ENCODE results near the gene NEK5.

NEK5 gene

GRCh38 chr13:51997641-51998330, 131.1 kb downstream of the NEK5 start:
- Histone ChIP-seq H3K27me3 (ENCODE audit: control insufficient read depth in 5 of 5, insufficient read depth in 4 of 5, low read length in 5 of 5) (no peaks in the 10 kb centered on the region), H3K9ac (ENCODE audit: low read length in 5 of 5) (no peak overlapping the region), H3K4me3 (ENCODE audit: low read depth in 1 of 5, low read length in 5 of 5) (no peak overlapping the region), H3K27ac (ENCODE audit: low read depth, low read length) (no peak overlapping the region), H3K36me3 (ENCODE audit: control insufficient read depth in 5 of 5, insufficient read depth in 5 of 5, low read length in 5 of 5) (no peaks in the 10 kb centered on the region), H3K4me1 (ENCODE audit: control insufficient read depth in 5 of 5, insufficient read depth in 5 of 5, low read length in 5 of 5) (peaks cover 5 to 36% (median 29%) of the 10 kb centered on the region in 5 donors), H3K9me3 (ENCODE audit: control insufficient read depth in 5 of 5, low read length in 5 of 5) (no peaks in the 10 kb centered on the region)

GRCh38 chr13:51997186-51997585, 131.7 kb downstream of the NEK5 start:
- H3K36me3 ChIP-seq (ENCODE audit: control insufficient read depth in 5 of 5, insufficient read depth in 5 of 5, low read length in 5 of 5), result no peaks in the 10 kb centered on the region
- H3K9ac ChIP-seq (ENCODE audit: low read length in 5 of 5), result no peak overlapping the region
- no peaks in the 10 kb centered on the region for H3K9me3 ChIP-seq (ENCODE audit: control insufficient read depth in 5 of 5, low read length in 5 of 5)
- H3K4me1 ChIP-seq (ENCODE audit: control insufficient read depth in 5 of 5, insufficient read depth in 5 of 5, low read length in 5 of 5), result peaks cover 5 to 36% (median 29%) of the 10 kb centered on the region in 5 donors
- H3K27me3 ChIP-seq (ENCODE audit: control insufficient read depth in 5 of 5, insufficient read depth in 4 of 5, low read length in 5 of 5), result no peaks in the 10 kb centered on the region
- H3K27ac ChIP-seq (ENCODE audit: low read depth, low read length), result no peak overlapping the region
- H3K4me3 ChIP-seq (ENCODE audit: low read depth in 1 of 5, low read length in 5 of 5), result no peak overlapping the region

GRCh38 chr13:51996641-51997040, 132.2 kb downstream of the NEK5 start:
- no peaks in the 10 kb centered on the region for H3K9me3 ChIP-seq (ENCODE audit: control insufficient read depth in 5 of 5, low read length in 5 of 5)
- H3K9ac ChIP-seq (ENCODE audit: low read length in 5 of 5), result no peak overlapping the region
- no peaks in the 10 kb centered on the region for H3K36me3 ChIP-seq (ENCODE audit: control insufficient read depth in 5 of 5, insufficient read depth in 5 of 5, low read length in 5 of 5)
- H3K27ac ChIP-seq (ENCODE audit: low read depth, low read length), result no peak overlapping the region
- H3K27me3 ChIP-seq (ENCODE audit: control insufficient read depth in 5 of 5, insufficient read depth in 4 of 5, low read length in 5 of 5), result no peaks in the 10 kb centered on the region
- peaks cover 5 to 36% (median 29%) of the 10 kb centered on the region in 5 donors for H3K4me1 ChIP-seq (ENCODE audit: control insufficient read depth in 5 of 5, insufficient read depth in 5 of 5, low read length in 5 of 5)
- no peak overlapping the region for H3K4me3 ChIP-seq (ENCODE audit: low read depth in 1 of 5, low read length in 5 of 5)

- H3K27me3 ChIP-seq (ENCODE audit: control insufficient read depth in 5 of 5, insufficient read depth in 4 of 5, low read length in 5 of 5), result no peaks in the 10 kb centered on the region
- no peaks in the 10 kb centered on the region for H3K36me3 ChIP-seq (ENCODE audit: control insufficient read depth in 5 of 5, insufficient read depth in 5 of 5, low read length in 5 of 5)
- H3K9ac ChIP-seq (ENCODE audit: low read length in 5 of 5), result peak overlapping the region in 2 of 5 donors; percentile 13 to 49
- H3K9me3 ChIP-seq (ENCODE audit: control insufficient read depth in 5 of 5, low read length in 5 of 5), result no peaks in the 10 kb centered on the region
- H3K4me1 ChIP-seq (ENCODE audit: control insufficient read depth in 5 of 5, insufficient read depth in 5 of 5, low read length in 5 of 5), result peaks cover 5 to 36% (median 29%) of the 10 kb centered on the region in 5 donors
- H3K27ac ChIP-seq (ENCODE audit: low read depth, low read length), result peak overlapping the region; percentile 13
- peak overlapping the region in 3 of 5 donors; percentile 34 to 40 (median 37) for H3K4me3 ChIP-seq (ENCODE audit: low read depth in 1 of 5, low read length in 5 of 5)
These were observed 133.0 kb downstream of the NEK5 start for GRCh38 chr13:51995677-51996551.

GRCh38 chr13:51993713-51994112, 135.2 kb downstream of the NEK5 start:
- no peaks in the 10 kb centered on the region for H3K9me3 ChIP-seq (ENCODE audit: control insufficient read depth in 5 of 5, low read length in 5 of 5)
- no peaks in the 10 kb centered on the region for H3K27me3 ChIP-seq (ENCODE audit: control insufficient read depth in 5 of 5, insufficient read depth in 4 of 5, low read length in 5 of 5)
- peaks cover 5 to 19% (median 18%) of the 10 kb centered on the region in 5 donors for H3K4me1 ChIP-seq (ENCODE audit: control insufficient read depth in 5 of 5, insufficient read depth in 5 of 5, low read length in 5 of 5)
- no peak overlapping the region for H3K27ac ChIP-seq (ENCODE audit: low read depth, low read length)
- no peak overlapping the region for H3K9ac ChIP-seq (ENCODE audit: low read length in 5 of 5)
- H3K4me3 ChIP-seq (ENCODE audit: low read depth in 1 of 5, low read length in 5 of 5), result no peak overlapping the region
- no peaks in the 10 kb centered on the region for H3K36me3 ChIP-seq (ENCODE audit: control insufficient read depth in 5 of 5, insufficient read depth in 5 of 5, low read length in 5 of 5)

- no peaks in the 10 kb centered on the region for H3K9me3 ChIP-seq (ENCODE audit: control insufficient read depth in 5 of 5, low read length in 5 of 5)
- H3K27me3 ChIP-seq (ENCODE audit: control insufficient read depth in 5 of 5, insufficient read depth in 4 of 5, low read length in 5 of 5), result no peaks in the 10 kb centered on the region
- no peak overlapping the region for H3K9ac ChIP-seq (ENCODE audit: low read length in 5 of 5)
- no peak overlapping the region for H3K4me3 ChIP-seq (ENCODE audit: low read depth in 1 of 5, low read length in 5 of 5)
- no peaks in the 10 kb centered on the region for H3K36me3 ChIP-seq (ENCODE audit: control insufficient read depth in 5 of 5, insufficient read depth in 5 of 5, low read length in 5 of 5)
- no peaks in the 10 kb centered on the region for H3K4me1 ChIP-seq (ENCODE audit: control insufficient read depth in 5 of 5, insufficient read depth in 5 of 5, low read length in 5 of 5)
- H3K27ac ChIP-seq (ENCODE audit: low read depth, low read length), result no peak overlapping the region
These were observed 139.8 kb downstream of the NEK5 start for GRCh38 chr13:51988988-51989618.

All from subcutaneous abdominal adipose tissue (tissue), 5 donors.